AML-193 (cell line): ENCODE data around the gene CSNK2A3.

ENCODE experiments used
- DNase-seq, 2 experiments: peaks; one replicate each; lab custom pipeline; 2025; lab: John Stamatoyannopoulos, UW

The CSNK2A3 gene

DNA sequence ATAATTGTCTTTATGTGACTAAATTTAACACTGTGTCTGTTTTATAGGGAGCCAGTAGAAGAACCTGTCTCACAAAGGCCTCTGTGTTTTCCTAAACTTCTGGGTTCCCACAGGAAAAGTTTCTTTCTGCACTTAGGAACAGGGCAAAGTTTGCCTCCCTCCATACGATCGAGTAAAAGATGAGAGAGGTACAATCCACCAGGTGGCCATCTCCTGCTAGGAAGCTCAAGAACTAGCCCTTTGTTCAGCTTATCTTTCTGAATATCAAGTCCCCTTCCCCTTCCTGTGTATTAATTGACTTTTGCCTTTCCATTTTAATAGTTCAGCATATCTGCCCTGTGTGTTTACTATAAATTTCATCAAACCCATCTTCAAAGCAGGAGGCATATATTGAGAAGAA lies 18.0 kb downstream of the CSNK2A3 start:
- no peak for DNase-seq

DNA sequence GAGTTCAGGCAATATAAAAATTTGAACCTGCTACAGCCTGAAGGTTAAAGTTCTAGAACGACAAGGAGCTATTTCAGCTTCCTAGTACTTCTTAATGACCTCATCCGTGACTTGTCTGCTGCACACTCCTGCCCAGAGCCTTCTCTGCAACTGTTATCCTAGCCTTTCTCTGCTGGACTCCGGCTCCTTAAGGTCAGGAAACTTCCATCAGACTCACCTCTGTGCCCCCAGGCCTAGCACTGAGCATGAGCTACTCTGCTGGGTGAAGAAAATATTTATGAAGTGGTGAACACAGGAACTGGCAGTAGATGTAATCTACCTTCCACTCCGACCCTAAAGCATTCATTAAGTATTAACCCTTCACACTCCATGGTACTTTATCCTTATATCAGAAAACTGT lies 18.4 kb downstream of the CSNK2A3 start:
- DNase-seq, result no peak

DNA sequence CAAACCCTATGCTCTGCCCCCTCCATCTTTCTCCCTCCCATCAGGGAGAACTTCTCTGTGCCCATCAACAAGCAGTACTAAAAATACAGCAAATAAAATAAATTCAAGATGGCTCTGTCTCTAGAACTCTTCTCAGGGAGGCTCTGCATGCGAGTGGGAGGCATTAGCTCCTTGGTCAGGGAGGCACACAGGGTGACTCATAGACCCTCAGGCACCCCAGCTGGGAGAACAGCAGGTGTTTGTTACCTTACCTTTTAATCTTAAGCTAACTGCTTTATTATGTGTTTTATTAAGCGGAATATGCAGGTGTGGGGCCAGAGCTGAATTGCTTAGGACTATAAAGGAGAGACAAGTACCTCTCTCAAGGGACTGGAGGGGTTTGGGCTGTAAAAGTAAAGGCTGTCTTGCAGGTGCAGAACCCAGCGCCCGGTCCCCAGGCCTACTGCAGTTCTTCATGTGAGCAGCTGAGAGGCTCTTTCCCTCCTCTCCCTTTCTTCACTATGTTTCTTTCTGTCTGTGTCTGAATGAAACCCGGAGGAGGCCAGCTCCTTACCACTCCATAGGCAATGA lies 20.8 kb downstream of the CSNK2A3 start:
- no peak for DNase-seq

GRCh38 chr11:11329062-11329806 lies 23.8 kb downstream of the CSNK2A3 start:
- DNase-seq, result no peak

DNA sequence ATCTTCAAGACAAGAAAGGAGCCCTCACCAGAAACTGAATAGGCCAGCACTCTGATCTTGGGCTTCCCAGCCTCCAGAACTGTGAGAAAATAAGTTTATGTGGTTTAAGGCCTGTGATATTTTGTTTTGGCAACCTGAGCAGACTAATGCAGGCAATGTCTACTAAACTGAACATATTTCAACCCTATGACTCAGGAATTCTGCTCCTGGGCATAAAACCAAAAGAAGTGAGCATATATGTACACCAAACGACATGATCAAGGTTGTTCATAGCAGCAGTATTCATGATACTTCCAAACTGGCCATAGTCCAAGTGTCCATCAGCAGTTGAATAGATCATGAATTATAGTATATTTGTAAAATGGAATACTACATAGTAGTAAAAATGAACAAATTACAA lies 29.0 kb downstream of the CSNK2A3 start:
- DNase-seq, result no peak

DNA sequence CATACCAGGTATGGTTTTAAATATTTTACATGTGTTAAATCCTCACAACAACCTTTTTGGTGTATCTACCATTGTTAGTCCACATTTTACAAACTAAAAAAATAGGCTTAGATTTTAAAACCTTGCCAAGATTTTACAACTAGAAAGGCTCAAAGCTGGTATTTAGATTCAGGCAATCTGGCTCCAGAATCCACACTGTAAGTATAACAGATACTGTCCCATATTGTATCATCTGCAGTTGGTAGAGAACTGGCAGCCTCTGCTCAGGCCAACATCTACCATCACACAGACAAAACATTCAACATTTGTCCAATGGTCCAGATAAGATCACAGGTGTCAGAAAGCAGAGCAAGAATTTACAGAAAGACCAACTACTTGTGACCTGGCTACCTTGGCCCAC lies 30.9 kb downstream of the CSNK2A3 start:
- no peak for DNase-seq

GRCh38 chr11:11320825-11321224 lies 32.2 kb downstream of the CSNK2A3 start:
- no peak for DNase-seq

DNA sequence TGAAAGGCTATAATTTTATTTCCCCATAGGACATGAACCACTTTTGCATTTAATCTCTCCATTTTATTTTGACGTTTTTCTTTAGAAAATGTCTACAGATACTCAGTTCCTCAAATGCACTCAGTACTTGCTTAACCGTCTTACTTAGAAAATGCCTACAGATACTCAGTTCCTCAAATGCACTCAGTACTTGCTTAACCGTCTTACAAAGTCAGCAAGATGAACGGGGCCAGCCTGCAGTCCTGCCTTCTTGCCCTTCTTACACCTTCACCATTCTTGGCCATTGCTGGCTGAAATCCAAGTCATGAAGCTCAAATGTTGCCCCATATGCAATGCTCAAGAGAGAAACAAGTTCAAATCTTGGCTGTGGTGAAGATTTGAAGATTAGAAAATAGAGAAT lies 34.1 kb downstream of the CSNK2A3 start:
- DNase-seq, result no peak

GRCh38 chr11:11318461-11318860 lies 34.6 kb downstream of the CSNK2A3 start:
- DNase-seq, result no peak

DNA sequence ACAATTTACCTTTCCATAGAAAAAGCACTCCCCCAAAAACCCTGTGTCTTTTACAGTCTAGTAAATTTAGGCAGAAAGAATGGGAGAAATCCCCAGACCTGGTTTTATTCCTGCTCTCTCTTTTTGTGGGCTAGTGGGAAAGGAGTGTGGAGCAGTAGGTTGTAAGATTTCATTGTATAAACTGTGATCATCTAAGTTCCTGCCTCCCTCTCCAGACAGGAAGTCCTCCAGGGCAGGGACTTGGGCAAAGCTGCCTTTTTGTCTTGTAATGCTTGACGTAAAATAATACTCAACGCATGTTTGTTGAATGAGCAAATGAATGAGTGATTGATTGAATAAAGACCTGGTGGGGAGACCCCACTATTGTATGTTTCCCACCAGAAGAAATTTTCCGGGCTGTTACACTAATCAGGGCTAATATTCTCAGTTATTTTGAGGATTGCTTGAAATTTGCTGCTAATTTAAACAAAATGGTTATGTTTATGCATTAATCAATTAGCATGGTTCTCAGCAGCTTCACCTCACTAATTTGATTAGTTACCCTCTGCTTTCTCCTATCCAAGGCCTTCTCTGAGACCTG lies 36.3 kb downstream of the CSNK2A3 start:
- DNase-seq, result no peak

DNA sequence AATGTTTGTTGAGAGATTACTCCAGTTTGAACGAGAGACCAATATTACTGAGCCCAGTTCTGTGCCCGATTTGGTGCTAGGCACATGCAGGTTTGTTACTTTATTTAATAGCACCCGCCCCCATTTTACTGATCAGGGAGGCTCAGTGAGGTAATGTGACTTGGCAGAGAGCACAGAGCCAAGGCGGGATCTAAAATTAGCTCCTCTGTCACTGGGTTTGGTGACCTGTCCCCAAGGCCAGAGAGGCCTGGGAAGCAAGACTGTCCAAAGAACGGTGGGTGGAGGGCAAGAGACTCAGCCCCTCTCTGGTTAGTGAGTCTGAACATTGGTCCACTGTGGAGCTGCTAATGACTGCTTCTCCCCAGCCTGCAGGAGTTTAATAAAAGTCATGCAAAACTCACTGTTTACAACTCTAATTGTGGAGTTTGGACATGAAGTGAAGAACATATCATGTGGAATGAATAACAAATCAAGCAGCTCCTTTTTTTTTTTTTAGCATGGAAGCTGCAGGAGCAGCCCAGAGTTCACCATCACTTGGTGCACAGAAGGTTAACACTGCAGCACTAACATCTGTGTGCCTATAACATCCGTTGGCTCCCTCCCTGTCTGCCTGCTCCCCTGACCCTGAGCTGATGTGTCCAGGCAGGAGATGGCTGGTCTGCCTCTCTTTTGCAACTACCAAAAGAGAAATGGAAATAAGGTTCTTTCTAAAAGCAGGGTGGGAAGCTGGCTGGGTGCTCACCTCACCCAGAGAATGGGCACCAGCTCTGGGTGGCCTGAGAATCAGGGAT lies 39.0 kb downstream of the CSNK2A3 start:
- no peak for DNase-seq

GRCh38 chr11:11313426-11313825 lies 39.6 kb downstream of the CSNK2A3 start:
- no peak for DNase-seq

GRCh38 chr11:11312738-11313137 lies 40.3 kb downstream of the CSNK2A3 start:
- DNase-seq, result no peak

GRCh38 chr11:11311169-11311568 lies 41.9 kb downstream of the CSNK2A3 start:
- DNase-seq, result peak; percentile 52 to 80

GRCh38 chr11:11309906-11310305 lies 43.1 kb downstream of the CSNK2A3 start:
- DNase-seq, result no peak

GRCh38 chr11:11308249-11308648 lies 44.8 kb downstream of the CSNK2A3 start:
- no peak for DNase-seq

- no peak for DNase-seq
These were observed 46.2 kb downstream of the CSNK2A3 start for GRCh38 chr11:11306855-11307254.

DNA sequence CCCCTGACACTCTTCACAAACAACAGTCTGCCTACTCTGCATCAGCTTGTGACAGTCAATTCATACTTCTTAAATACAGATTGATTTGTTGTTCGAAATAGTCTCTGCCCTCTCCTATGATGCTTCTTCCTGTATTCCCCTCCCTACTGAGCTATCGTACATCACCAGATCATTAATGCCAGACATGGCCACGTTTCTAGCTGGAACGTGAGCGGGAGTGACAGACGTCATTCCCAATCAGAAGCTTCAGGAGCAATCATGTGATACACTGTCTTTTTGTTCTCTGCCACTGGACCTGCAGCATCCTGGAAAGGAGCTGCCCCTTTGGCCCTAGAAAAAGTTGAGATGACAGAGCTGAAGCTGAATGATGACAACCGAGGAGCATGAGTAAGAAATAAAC lies 48.5 kb downstream of the CSNK2A3 start:
- no peak for DNase-seq

DNA sequence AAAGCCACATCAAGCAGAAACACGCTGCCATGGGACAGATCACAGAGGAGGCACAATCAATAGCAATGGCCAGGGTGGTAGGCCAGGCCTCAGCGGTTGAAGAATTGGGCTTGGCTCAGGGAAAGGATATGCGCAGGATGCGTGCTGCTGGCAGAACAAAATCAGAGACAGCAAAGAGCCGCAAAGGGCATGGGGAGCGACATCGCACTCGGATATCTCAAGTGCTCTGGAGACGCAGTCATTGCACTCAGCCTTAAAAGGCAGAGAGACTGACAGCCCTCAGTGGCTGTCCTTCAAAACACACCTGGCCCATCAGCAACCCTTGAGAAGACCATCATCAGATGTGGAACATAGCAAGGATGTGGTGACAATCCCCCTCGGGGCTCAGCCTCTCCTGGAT lies 50.5 kb downstream of the CSNK2A3 start:
- DNase-seq, result no peak
